ENCODE measurements around the gene GPR108.

GRCh38 chr19:6735181-6735911 is 2.0 kb downstream of the GPR108 start:
- TF ChIP-seq GATA1 (IDR thresholded peaks at IDR 0.05; ENCODE audit: low read depth, low read length): no peak
- TF ChIP-seq POLR2A (IDR thresholded peaks at IDR 0.05; ENCODE audit: low read length): no peak

Measured in erythroblast (primary cell).